Transverse colon (tissue), 4 donors: Measurements from ENCODE around the gene SCRT2. TPM values are rescaled to one million over a fixed set of nuclear protein-coding genes. Genes with fewer than 3 reads are reported as not detected.

Source experiments
- DNase-seq: peaks from one replicate; pipeline ENCODE4 v3.0.0-alpha.2; 2019
- H3K27ac ChIP-seq, 4 donors: fragments of 200-600 bp; sonication (generic); 2 replicates each; pipeline ENCODE4 v1.5.1; 2016 to 2018; ENCODE audit warnings: inconsistent platforms in 4 of 4
- H3K27me3 ChIP-seq: fragments of 200-600 bp; sonication (generic); 2 replicates; pipeline ENCODE4 v1.5.1; 2017; ENCODE audit warnings: inconsistent platforms
- H3K36me3 ChIP-seq, 4 donors: fragments of 200-600 bp; sonication (generic); 2 replicates each; pipeline ENCODE4 v1.5.1; 2017 to 2019; ENCODE audit warnings: inconsistent platforms in 4 of 4
- H3K4me1 ChIP-seq, 4 donors: fragments of 200-600 bp; sonication (generic); 2 replicates each; pipeline ENCODE4 v1.5.1; 2017 to 2020; ENCODE audit warnings: inconsistent platforms in 4 of 4
- H3K4me3 ChIP-seq, 4 donors: fragments of 200-600 bp; sonication (generic); 1 replicate in 1 of 4; 2 replicates in 3 of 4; pipeline versions ENCODE4 v1.5.1 to v1.6.1; 2017 to 2019; ENCODE audit warnings: inconsistent platforms in 4 of 4
- H3K9me3 ChIP-seq, 2 donors: fragments of 200-600 bp; sonication (generic); 2 replicates each; pipeline ENCODE4 v1.5.1; 2017 to 2019; ENCODE audit warnings: inconsistent platforms in 2 of 2
- EP300 ChIP-seq: sonication (generic); formaldehyde crosslinking; IDR thresholded peaks from one replicate; pipeline ENCODE4 v1.6.1; 2017; ENCODE audit warnings: antibody characterized with exemption, low read depth
- POLR2A ChIP-seq: fragments of 450-650 bp; IDR thresholded peaks from one replicate; pipeline ENCODE4 v1.6.1; 2016; ENCODE audit warnings: antibody characterized with exemption, mild to moderate bottlenecking, moderate library complexity
- POLR2AphosphoS5 ChIP-seq, 3 donors: sonication (generic); formaldehyde crosslinking; IDR thresholded peaks; one replicate each; pipeline ENCODE4 v1.6.1; 2016; ENCODE audit warnings: antibody characterized with exemption in 3 of 3
- WGBS, 2 donors: methylation state at CpG; one replicate each; pipeline ENCODE4 v1.1.5; 2018; ENCODE audit warnings: low coverage in 1 of 2; 5-methylcytosine and 5-hydroxymethylcytosine counted together
- in situ Hi-C, 4 donors: fragments of 200-750 bp; cut with MboI; loops; one replicate each; pipeline versions ENCODE4 v1.15.0 to v1.15.1; 2017; ENCODE audit warnings: low sequenced_read_pairs in 3 of 4, low pct_ligation_motif_present in 1 of 4, low pct_unique_long_range_greater_than_20kb in 1 of 4
- intact Hi-C: fragments of 100-400 bp; cut with DNase I; formaldehyde crosslinking; loops from one replicate; pipeline ENCODE4 v1.15.1; 2023; ENCODE audit warnings: low total_unique reads
- total RNA-seq, 4 donors: library from RNA; depleted of rRNA; stranded (reverse); fragments of >200 nt; gene quantifications; one replicate each; pipeline ENCODE4 v1.1.0, GENCODE V29; 2016
- TF ChIP-seq, protein P1 (sequence below), 5 experiments: fragments of 200-600 bp in 3 of 5; fragments of 450-650 bp in 2 of 5; sonication (generic) in 3 of 5; IDR thresholded peaks; 1 replicate in 2 of 5; 2 replicates in 3 of 5; pipeline ENCODE4 v1.5.1; 2016 to 2017; ENCODE audit warnings: antibody characterized with exemption in 5 of 5, inconsistent platforms in 3 of 5, mild to moderate bottlenecking in 2 of 5, moderate library complexity in 1 of 5

SCRT2 gene
- total RNA-seq, 4 donors from 2014 or later, result not detected

GRCh38 chr20:661474-662270, 13.9 kb downstream of the SCRT2 start:
- peaks cover 85% of the 10 kb centered on the region for H3K27me3 ChIP-seq
- H3K9me3 ChIP-seq, result no peaks in the 10 kb centered on the region
- no peak for DNase-seq
- in situ Hi-C loops, result no loop called here
- no peaks in the 10 kb centered on the region for H3K36me3 ChIP-seq
- H3K4me3 ChIP-seq, result no peak overlapping the region
- intact Hi-C loops, result no loop called here
- H3K4me1 ChIP-seq, result no peaks in the 10 kb centered on the region
- H3K27ac ChIP-seq, result no peak overlapping the region
- TF ChIP-seq, protein P1, sequence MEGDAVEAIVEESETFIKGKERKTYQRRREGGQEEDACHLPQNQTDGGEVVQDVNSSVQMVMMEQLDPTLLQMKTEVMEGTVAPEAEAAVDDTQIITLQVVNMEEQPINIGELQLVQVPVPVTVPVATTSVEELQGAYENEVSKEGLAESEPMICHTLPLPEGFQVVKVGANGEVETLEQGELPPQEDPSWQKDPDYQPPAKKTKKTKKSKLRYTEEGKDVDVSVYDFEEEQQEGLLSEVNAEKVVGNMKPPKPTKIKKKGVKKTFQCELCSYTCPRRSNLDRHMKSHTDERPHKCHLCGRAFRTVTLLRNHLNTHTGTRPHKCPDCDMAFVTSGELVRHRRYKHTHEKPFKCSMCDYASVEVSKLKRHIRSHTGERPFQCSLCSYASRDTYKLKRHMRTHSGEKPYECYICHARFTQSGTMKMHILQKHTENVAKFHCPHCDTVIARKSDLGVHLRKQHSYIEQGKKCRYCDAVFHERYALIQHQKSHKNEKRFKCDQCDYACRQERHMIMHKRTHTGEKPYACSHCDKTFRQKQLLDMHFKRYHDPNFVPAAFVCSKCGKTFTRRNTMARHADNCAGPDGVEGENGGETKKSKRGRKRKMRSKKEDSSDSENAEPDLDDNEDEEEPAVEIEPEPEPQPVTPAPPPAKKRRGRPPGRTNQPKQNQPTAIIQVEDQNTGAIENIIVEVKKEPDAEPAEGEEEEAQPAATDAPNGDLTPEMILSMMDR (IDR thresholded peaks at IDR 0.05), result no peak
- TF ChIP-seq POLR2A (no peak), EP300 (no peak), POLR2AphosphoS5 (IDR thresholded peaks at IDR 0.05) (no peak)
- WGBS, 2 donors, result 17% methylated on average over 29 of the region's 29 CpGs; no CpG with 5 or more reads in 1 of the 2 donors

DNA sequence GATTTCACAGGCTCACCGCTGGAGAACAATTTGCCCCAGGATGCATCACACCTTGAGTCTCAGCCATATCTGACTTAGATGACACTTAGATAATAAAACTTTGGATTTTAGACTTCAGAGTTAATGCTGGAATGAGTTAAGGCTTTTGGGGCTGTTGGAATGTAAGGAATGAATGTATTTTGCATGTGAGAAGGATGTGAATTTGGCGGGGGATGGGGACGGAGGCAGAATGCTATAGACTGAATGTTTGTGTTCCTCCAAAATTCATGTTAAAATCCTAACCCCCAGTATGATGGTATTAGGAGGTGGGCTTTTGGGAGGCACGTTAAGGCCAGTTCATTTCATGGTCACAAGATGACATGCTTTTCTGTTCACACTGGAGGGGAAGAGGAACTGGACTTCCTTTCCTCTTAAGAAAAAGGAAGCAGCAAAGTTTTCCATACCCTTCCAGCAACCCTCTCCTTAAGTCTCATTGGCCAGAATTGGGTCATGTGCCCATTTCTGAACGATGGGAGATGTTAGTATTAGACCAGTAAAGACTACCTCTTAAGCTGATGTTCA, 16.8 kb downstream of the SCRT2 start:
- WGBS, 2 donors, result 41 to 53% methylated on average over 4 to 5 of the region's 5 CpGs
- H3K27me3 ChIP-seq, result peaks cover 60% of the 10 kb centered on the region

GRCh38 chr20:658202-658601, 17.4 kb downstream of the SCRT2 start:
- intact Hi-C loops, result no loop called here
- Histone ChIP-seq H3K4me1 (peaks cover 0 to 9% (median 3%) of the 10 kb centered on the region in 4 donors), H3K4me3 (no peak overlapping the region), H3K27me3 (peaks cover 54% of the 10 kb centered on the region), H3K9me3 (no peaks in the 10 kb centered on the region), H3K36me3 (no peaks in the 10 kb centered on the region), H3K27ac (no peak overlapping the region)
- TF ChIP-seq POLR2A (no peak), EP300 (no peak), POLR2AphosphoS5 (IDR thresholded peaks at IDR 0.05) (no peak)
- TF ChIP-seq, protein P1 (IDR thresholded peaks at IDR 0.05), result no peak
- 0 to 39% methylated on average over 1 to 2 of the region's 2 CpGs for WGBS, 2 donors
- in situ Hi-C loops, result loop anchor here in 1 of 4 donors (10.0 kb wide), 1 partner anchor 93 kb away; no protein-coding TSS in a partner anchor
- DNase-seq, result no peak

More for the DNA sequence above, 16.8 kb downstream of the SCRT2 start:
- in situ Hi-C loops (loop anchor here in 1 of 4 donors (10.0 kb wide), 1 partner anchor 94 kb away; no protein-coding TSS in a partner anchor), intact Hi-C loops (no loop called here)
- Histone ChIP-seq H3K27ac (no peak overlapping the region), H3K9me3 (no peaks in the 10 kb centered on the region), H3K4me3 (no peak overlapping the region), H3K36me3 (no peaks in the 10 kb centered on the region), H3K4me1 (peaks cover 0 to 6% (median 3%) of the 10 kb centered on the region in 4 donors)
- no peak for DNase-seq
- no peak for TF ChIP-seq POLR2A
- TF ChIP-seq, protein P1 (IDR thresholded peaks at IDR 0.05), result no peak

DNA sequence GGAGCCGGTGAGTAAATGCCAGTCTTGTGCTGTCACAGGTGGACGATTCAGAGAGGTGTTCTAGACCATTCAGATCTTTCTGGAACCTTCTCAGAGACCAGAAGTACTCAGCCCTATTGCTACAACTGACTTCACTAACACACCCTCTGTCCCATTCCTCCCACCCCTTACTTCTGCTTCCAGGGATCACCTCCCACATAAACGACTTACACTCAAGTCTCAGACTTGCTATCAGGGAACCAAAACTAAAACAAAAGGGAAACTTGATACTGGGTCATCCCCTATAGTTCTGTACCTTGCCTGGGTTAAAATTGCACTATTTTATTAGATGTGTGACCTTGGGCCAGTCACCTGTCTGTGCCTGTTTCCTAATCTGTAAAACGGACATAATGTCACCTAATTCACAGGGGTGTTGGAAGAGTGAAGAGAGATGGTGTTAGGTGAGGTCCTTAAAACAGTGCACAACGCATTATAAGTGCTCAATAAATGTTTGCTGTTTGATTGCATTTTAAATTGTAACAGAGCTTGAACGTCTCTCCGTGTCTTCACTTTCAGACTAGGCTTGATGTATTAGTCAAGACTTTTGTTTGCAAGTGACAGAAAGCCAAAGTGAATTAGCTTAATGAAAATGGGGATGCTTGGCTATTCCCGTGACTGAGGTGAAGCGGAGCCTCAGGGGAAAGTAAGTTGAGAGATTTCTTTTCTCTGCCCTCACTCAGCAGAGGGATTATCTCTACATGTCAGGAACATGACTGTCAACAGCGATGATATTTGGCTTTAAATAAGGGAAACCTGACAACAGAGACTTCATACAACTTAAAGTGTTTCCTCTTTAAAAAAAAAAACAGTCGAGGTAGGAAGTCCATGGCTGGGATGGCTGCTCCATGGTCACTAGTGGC, 19.6 kb downstream of the SCRT2 start:
- Histone ChIP-seq H3K36me3 (no peaks in the 10 kb centered on the region), H3K4me3 (no peak overlapping the region), H3K27me3 (peaks cover 32% of the 10 kb centered on the region), H3K9me3 (no peaks in the 10 kb centered on the region), H3K4me1 (peaks cover 0 to 22% (median 12%) of the 10 kb centered on the region in 4 donors), H3K27ac (no peak overlapping the region)
- in situ Hi-C loops, result loop anchor here in 1 of 4 donors (10.0 kb wide), 1 partner anchor 91 kb away; no protein-coding TSS in a partner anchor
- intact Hi-C loops, result no loop called here
- 73 to 74% methylated on average over 9 to 11 of the region's 11 CpGs for WGBS, 2 donors
- TF ChIP-seq, protein P1 (IDR thresholded peaks at IDR 0.05), result no peak
- no peak for TF ChIP-seq POLR2AphosphoS5 (IDR thresholded peaks at IDR 0.05)
- TF ChIP-seq EP300, result no peak
- TF ChIP-seq POLR2A, result no peak
- DNase-seq, result no peak
